HCT116 (cell line): ENCODE measurements around the gene HOXD10. TPM values are rescaled to one million over a fixed set of nuclear protein-coding genes. Genes with fewer than 3 reads are reported as not detected.

Experiments
- ATAC-seq: fragments of 200-7000 bp; cut with Tn5 transposase; 2 replicates; pipeline ENCODE4 v1.9.1; 2020; ENCODE audit warnings: mild to moderate bottlenecking, moderate library complexity
- BruUV-seq: library from RNA; stranded (reverse); fragments of 400-500 nt; replicated peaks from 2 replicates; lab custom pipeline; 2021; lab: Mats Ljungman, UMichigan
- CTCF ChIA-PET: fragments of 300-600 bp; sonication (Branson Sonifier 250); formaldehyde crosslinking; loops from one replicate; lab custom pipeline; 2021; ENCODE audit warnings: antibody characterized with exemption; lab: Charles Lee
- POLR2A ChIA-PET: fragments of 300-600, 350-600 bp; sonication (Branson Sonifier 250); formaldehyde crosslinking; loops from one replicate; lab custom pipeline; 2021; ENCODE audit warnings: antibody characterized with exemption; lab: Charles Lee
- RAD21 ChIA-PET, 2 experiments: fragments of 300-600 bp; sonication (Branson Sonifier 250); formaldehyde crosslinking; loops; one replicate each; lab custom pipeline; 2023; ENCODE audit warnings: low total read pairs in 2 of 2; ENCODE audit not compliant: uncharacterized antibody in 2 of 2, unreplicated experiment in 2 of 2, low non-redundant PET in 1 of 2; lab: Charles Lee
- DNase-seq: peaks from one replicate; pipeline ENCODE4 v3.0.0-alpha.2; 2010; ENCODE audit warnings: low read depth, low spot score
- H2AFZ ChIP-seq: fragments of 200-600 bp; shearing (Covaris generic), sonication (generic); 2 replicates; pipeline ENCODE4 v1.6.1; 2017; ENCODE audit warnings: low read depth, mixed run types, mixed read lengths, antibody characterized with exemption, low read length; ENCODE audit not compliant: poor library complexity, severe bottlenecking
- H3K27ac ChIP-seq: 2 replicates; pipeline ENCODE4 v1.5.1; 2012; ENCODE audit warnings: low read depth, low read length
- H3K27me3 ChIP-seq: fragments of 200-600 bp; sonication (generic); 2 replicates; pipeline ENCODE4 v1.6.1; 2016; ENCODE audit warnings: mixed run types, low read length, mixed read lengths; ENCODE audit not compliant: insufficient read depth
- H3K36me3 ChIP-seq, 2 experiments: fragments of 200-500 bp in 1 of 2; fragments of 200-600 bp in 1 of 2; sonication (Bioruptor generic) in 1 of 2; sonication (generic) in 1 of 2; 2 replicates each; pipeline versions ENCODE4 v1.5.1 to v1.6.1; 2014 to 2016; ENCODE audit warnings: low read length in 2 of 2, inconsistent platforms in 1 of 2, mixed read lengths in 1 of 2, mixed run types in 1 of 2; ENCODE audit not compliant: insufficient read depth in 2 of 2, control insufficient read depth in 1 of 2
- H3K4me1 ChIP-seq, 2 experiments: fragments of 200-600 bp in 1 of 2; sonication (generic) in 1 of 2; 2 replicates each; pipeline versions ENCODE4 v1.5.1 to v1.6.1; 2012 to 2017; ENCODE audit warnings: low read length in 2 of 2, inconsistent platforms in 1 of 2, mild to moderate bottlenecking in 1 of 2, mixed read lengths in 1 of 2, mixed run types in 1 of 2, moderate library complexity in 1 of 2; ENCODE audit not compliant: insufficient read depth in 2 of 2, control insufficient read depth in 1 of 2
- H3K4me2 ChIP-seq: fragments of 200-600 bp; sonication (generic); 2 replicates; pipeline ENCODE4 v1.6.1; 2017; ENCODE audit warnings: mixed run types, low read length, mixed read lengths
- H3K4me3 ChIP-seq, 2 experiments: fragments of 200-600 bp in 1 of 2; sonication (generic) in 1 of 2; replicated peaks in 1 of 2; 2 replicates each; pipeline ENCODE4 v1.5.1; 2011 to 2016; ENCODE audit warnings: low read length in 2 of 2, control low read depth in 1 of 2, low read depth in 1 of 2, mild to moderate bottlenecking in 1 of 2, mixed read lengths in 1 of 2, mixed run types in 1 of 2
- H3K79me2 ChIP-seq: fragments of 200-600 bp; sonication (generic); 2 replicates; pipeline ENCODE4 v1.6.1; 2017; ENCODE audit warnings: mild to moderate bottlenecking, mixed run types, low read length, moderate library complexity, mixed read lengths; ENCODE audit not compliant: insufficient read depth
- H3K9ac ChIP-seq: fragments of 200-600 bp; sonication (generic); 2 replicates; pipeline ENCODE4 v1.6.1; 2016; ENCODE audit warnings: low read length, mixed read lengths
- H3K9me2 ChIP-seq: fragments of 200-600 bp; sonication (generic), shearing (Covaris generic); 2 replicates; pipeline ENCODE4 v1.6.1; 2017; ENCODE audit warnings: mixed run types, mild to moderate bottlenecking, moderate library complexity; ENCODE audit not compliant: insufficient read depth
- H3K9me3 ChIP-seq, 2 experiments: fragments of 200-500 bp in 1 of 2; fragments of 200-600 bp in 1 of 2; sonication (Bioruptor generic) in 1 of 2; sonication (generic) in 1 of 2; 2 replicates each; pipeline ENCODE4 v1.6.1; 2014 to 2017; ENCODE audit warnings: low read length in 2 of 2, mixed read lengths in 2 of 2, inconsistent platforms in 1 of 2, low read depth in 1 of 2, mild to moderate bottlenecking in 1 of 2, mixed run types in 1 of 2, moderate library complexity in 1 of 2; ENCODE audit not compliant: control insufficient read depth in 1 of 2, insufficient read depth in 1 of 2
- H4K20me1 ChIP-seq: fragments of 200-600 bp; sonication (generic), shearing (Covaris generic); 2 replicates; pipeline ENCODE4 v1.6.1; 2017; ENCODE audit warnings: mixed run types, mild to moderate bottlenecking, moderate library complexity; ENCODE audit not compliant: insufficient read depth
- CBX3 ChIP-seq: IDR thresholded peaks from 2 replicates; pipeline ENCODE4 v1.6.1; 2012; ENCODE audit warnings: low read depth
- CEBPB ChIP-seq: IDR thresholded peaks from 2 replicates; pipeline ENCODE4 v1.6.1; 2012; ENCODE audit warnings: low read depth
- CTCF ChIP-seq, 3 experiments: fragments of 200-600 bp in 1 of 3; sonication (generic) in 1 of 3; IDR thresholded peaks in 2 of 3; conservative IDR thresholded peaks in 1 of 3; 2 replicates each; pipeline ENCODE4 v1.5.1; 2012 to 2017; ENCODE audit warnings: low read depth in 2 of 3, low read length in 2 of 3, antibody characterized with exemption in 1 of 3, borderline replicate concordance in 1 of 3, control low read depth in 1 of 3, mild to moderate bottlenecking in 1 of 3, mixed read lengths in 1 of 3, mixed run types in 1 of 3, moderate library complexity in 1 of 3; ENCODE audit not compliant: insufficient read depth in 1 of 3
- EGR1 ChIP-seq: IDR thresholded peaks from 2 replicates; pipeline ENCODE4 v1.6.1; 2012; ENCODE audit warnings: low read depth
- FOSL1 ChIP-seq: IDR thresholded peaks from 2 replicates; pipeline ENCODE4 v1.6.1; 2012; ENCODE audit warnings: low read depth
- JUND ChIP-seq: IDR thresholded peaks from 2 replicates; pipeline ENCODE4 v1.6.1; 2012
- POLR2AphosphoS5 ChIP-seq: IDR thresholded peaks from 2 replicates; pipeline ENCODE4 v1.6.1; 2011; ENCODE audit warnings: mild to moderate bottlenecking, low read depth, low read length, moderate library complexity
- RAD21 ChIP-seq: IDR thresholded peaks from 2 replicates; pipeline ENCODE4 v1.6.1; 2012; ENCODE audit warnings: low read depth, mild to moderate bottlenecking
- REST ChIP-seq: IDR thresholded peaks from 2 replicates; pipeline ENCODE4 v1.6.1; 2012; ENCODE audit warnings: low read depth
- SIN3A ChIP-seq: IDR thresholded peaks from 2 replicates; pipeline ENCODE4 v1.6.1; 2012; ENCODE audit warnings: low read depth
- SP1 ChIP-seq: IDR thresholded peaks from 2 replicates; pipeline ENCODE4 v1.6.1; 2012; ENCODE audit warnings: low read depth
- SRF ChIP-seq: IDR thresholded peaks from 2 replicates; pipeline ENCODE4 v1.6.1; 2012; ENCODE audit warnings: low read depth
- TCF7L2 ChIP-seq: IDR thresholded peaks from 2 replicates; pipeline ENCODE4 v1.7.0; 2011; ENCODE audit warnings: borderline replicate concordance, inconsistent platforms; ENCODE audit not compliant: insufficient read depth, insufficient read length; ENCODE audit errors: extremely low read depth
- YY1 ChIP-seq: IDR thresholded peaks from 2 replicates; pipeline ENCODE4 v1.6.1; 2011; ENCODE audit warnings: low read length, low read depth, moderate library complexity, mild to moderate bottlenecking; ENCODE audit not compliant: insufficient replicate concordance; ENCODE audit errors: extremely low read depth
- ZBTB33 ChIP-seq: IDR thresholded peaks from 2 replicates; pipeline ENCODE4 v1.6.1; 2011; ENCODE audit warnings: mild to moderate bottlenecking, low read length, moderate library complexity; ENCODE audit not compliant: insufficient replicate concordance; ENCODE audit errors: extremely low read depth
- intact Hi-C: fragments of 100-400 bp; cut with micrococcal nuclease; formaldehyde crosslinking; loops from 2 replicates; pipeline ENCODE4 v1.10.0; 2022
- total RNA-seq: library from RNA; stranded (reverse); gene quantifications from one replicate; pipeline ENCODE4 v1.2.1, GENCODE V29; 2021; ENCODE audit not compliant: unreplicated experiment

Gene HOXD10
- total RNA-seq, 1 experiment from 2014 or later: not detected

- no peak for TF ChIP-seq TCF7L2
- TF ChIP-seq EGR1: no peak
Observed at GRCh38 chr2:176083796-176084261, 32.7 kb upstream of the HOXD10 start, which contains the start of gene EVX2 (continued).

GRCh38 chr2:176084611-176085119, 31.9 kb upstream of the HOXD10 start:
- DNase-seq (no peak), ATAC-seq (no peak)
- Histone ChIP-seq H2AFZ (no peak overlapping the region), H3K4me1 (no peaks in the 10 kb centered on the region), H3K36me3 (no peaks in the 10 kb centered on the region), H3K27me3 (no peaks in the 10 kb centered on the region), H3K9ac (no peak overlapping the region), H3K9me3 (no peaks in the 10 kb centered on the region; a peak in 1 of 4 replicates), H3K79me2 (no peaks in the 10 kb centered on the region), H3K4me3 (no peak overlapping the region), H3K9me2 (no peaks in the 10 kb centered on the region), H4K20me1 (no peaks in the 10 kb centered on the region), H3K27ac (no peak overlapping the region), H3K4me2 (no peak overlapping the region)
- no peak for TF ChIP-seq EGR1
- no peak for TF ChIP-seq POLR2AphosphoS5
- TF ChIP-seq CEBPB: no peak
- no peak for TF ChIP-seq CTCF (IDR thresholded peaks at IDR 0.05 in 2 of 3, conservative IDR thresholded peaks at IDR 0.05 in 1 of 3; ENCODE audit: borderline replicate concordance in 1 of 3, insufficient read depth in 1 of 3, low read depth in 2 of 3, low read length in 2 of 3)
- no peak for TF ChIP-seq SIN3A
- no peak for TF ChIP-seq YY1
- no peak for TF ChIP-seq SP1
- no peak for TF ChIP-seq REST
- no peak for TF ChIP-seq CBX3
- TF ChIP-seq SRF: no peak
- no peak for TF ChIP-seq ZBTB33
- no peak for TF ChIP-seq FOSL1
- TF ChIP-seq JUND: no peak
- no peak for TF ChIP-seq RAD21
- BruUV-seq: no TSS peak
- ChIA-PET POLR2A (no interaction called here), RAD21 (no interaction called here), CTCF (no interaction called here)
- intact Hi-C loops: loop anchor here (5.0 kb wide), 2 partner anchors 1047 to 1387 kb away; no protein-coding TSS in a partner anchor
